Endothelial cell of umbilical vein (primary cell): ENCODE measurements around the gene CRK.
A peak's percentile ranks its signal among the peaks of the same experiment; 100 is the strongest.

Experiments
- EZH2 ChIP-seq: IDR thresholded peaks from 2 replicates; pipeline ENCODE4 v1.6.1; 2012; ENCODE audit warnings: borderline replicate concordance, low read depth, mild to moderate bottlenecking, moderate library complexity, low read length, inconsistent platforms; ENCODE audit not compliant: severe bottlenecking
- FOS ChIP-seq: IDR thresholded peaks from 2 replicates; pipeline ENCODE4 v1.6.1; 2011; ENCODE audit warnings: mild to moderate bottlenecking, low read length, moderate library complexity, borderline replicate concordance; ENCODE audit not compliant: insufficient read depth
- JUN ChIP-seq: IDR thresholded peaks from 2 replicates; pipeline ENCODE4 v1.6.1; 2011; ENCODE audit warnings: borderline replicate concordance, low read depth; ENCODE audit not compliant: insufficient read length, insufficient read depth
- POLR2A ChIP-seq: IDR thresholded peaks from 2 replicates; pipeline ENCODE4 v1.6.1; 2012; ENCODE audit warnings: low read depth, mild to moderate bottlenecking, control low read depth, low read length
- TF ChIP-seq, protein P1 (sequence below), 2 donors: IDR thresholded peaks; 1 replicate in 1 of 2; 2 replicates in 1 of 2; pipeline ENCODE4 v1.5.1; 2011; ENCODE audit warnings: low read length in 2 of 2, mild to moderate bottlenecking in 2 of 2, moderate library complexity in 2 of 2, control low read depth in 1 of 2, inconsistent platforms in 1 of 2, low read depth in 1 of 2; ENCODE audit not compliant: insufficient read depth in 1 of 2; ENCODE audit errors: extremely low read depth in 1 of 2
- TF ChIP-seq, protein P2 (sequence below): IDR thresholded peaks from 2 replicates; pipeline ENCODE4 v1.6.1; 2011; ENCODE audit not compliant: insufficient read depth, insufficient read length

DNA sequence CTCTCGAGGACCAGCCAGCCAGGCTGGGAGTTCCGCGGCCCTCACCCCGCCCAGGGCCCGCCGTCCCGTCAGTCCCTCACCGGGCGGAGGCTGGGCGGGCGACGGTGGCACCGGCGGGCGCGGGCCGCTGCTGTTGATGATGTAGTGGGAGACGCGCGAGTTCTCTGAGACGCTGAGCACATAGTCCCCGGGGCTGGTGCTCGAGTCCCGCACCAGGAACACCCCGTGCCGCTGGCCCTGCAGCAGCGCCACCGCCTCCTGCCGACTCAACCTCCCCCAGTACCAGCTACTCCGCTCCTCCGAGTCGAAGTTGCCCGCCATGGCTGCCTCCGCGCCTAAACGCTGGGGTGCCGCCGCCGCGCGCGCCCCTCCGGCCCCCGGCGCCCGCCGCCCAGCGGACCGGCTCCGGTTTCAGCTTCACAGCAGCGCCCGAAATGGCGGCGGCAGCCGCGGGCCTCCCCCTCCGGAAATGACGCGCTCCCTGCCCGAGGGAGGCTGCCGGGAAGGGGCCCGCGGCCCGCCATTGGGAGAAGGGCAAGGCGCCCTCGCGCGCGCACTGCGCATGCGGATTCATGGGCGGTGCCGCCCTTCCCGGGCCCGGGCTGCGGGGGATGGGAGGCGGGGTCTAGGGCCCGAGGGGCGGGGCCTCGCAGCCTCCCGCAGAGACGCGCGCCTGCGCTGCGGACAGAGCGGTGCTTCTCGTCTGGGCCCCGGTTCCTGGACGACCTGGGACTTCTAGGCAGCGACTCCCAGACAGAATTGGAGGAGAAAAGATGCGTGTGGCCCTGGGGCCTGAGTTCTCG lies at the start of gene CRK:
- TF ChIP-seq, protein P1, sequence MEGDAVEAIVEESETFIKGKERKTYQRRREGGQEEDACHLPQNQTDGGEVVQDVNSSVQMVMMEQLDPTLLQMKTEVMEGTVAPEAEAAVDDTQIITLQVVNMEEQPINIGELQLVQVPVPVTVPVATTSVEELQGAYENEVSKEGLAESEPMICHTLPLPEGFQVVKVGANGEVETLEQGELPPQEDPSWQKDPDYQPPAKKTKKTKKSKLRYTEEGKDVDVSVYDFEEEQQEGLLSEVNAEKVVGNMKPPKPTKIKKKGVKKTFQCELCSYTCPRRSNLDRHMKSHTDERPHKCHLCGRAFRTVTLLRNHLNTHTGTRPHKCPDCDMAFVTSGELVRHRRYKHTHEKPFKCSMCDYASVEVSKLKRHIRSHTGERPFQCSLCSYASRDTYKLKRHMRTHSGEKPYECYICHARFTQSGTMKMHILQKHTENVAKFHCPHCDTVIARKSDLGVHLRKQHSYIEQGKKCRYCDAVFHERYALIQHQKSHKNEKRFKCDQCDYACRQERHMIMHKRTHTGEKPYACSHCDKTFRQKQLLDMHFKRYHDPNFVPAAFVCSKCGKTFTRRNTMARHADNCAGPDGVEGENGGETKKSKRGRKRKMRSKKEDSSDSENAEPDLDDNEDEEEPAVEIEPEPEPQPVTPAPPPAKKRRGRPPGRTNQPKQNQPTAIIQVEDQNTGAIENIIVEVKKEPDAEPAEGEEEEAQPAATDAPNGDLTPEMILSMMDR (IDR thresholded peaks at IDR 0.05; ENCODE audit: extremely low read depth in 1 of 2, insufficient read depth in 1 of 2, low read depth in 1 of 2, low read length in 2 of 2), result no peak
- peak; percentile 5 for TF ChIP-seq FOS
- TF ChIP-seq POLR2A, result peak; percentile 98
- TF ChIP-seq EZH2, result no peak
- TF ChIP-seq, protein P2, sequence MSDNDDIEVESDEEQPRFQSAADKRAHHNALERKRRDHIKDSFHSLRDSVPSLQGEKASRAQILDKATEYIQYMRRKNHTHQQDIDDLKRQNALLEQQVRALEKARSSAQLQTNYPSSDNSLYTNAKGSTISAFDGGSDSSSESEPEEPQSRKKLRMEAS, result no peak
- no peak for TF ChIP-seq JUN
